Measurements from ENCODE around the gene PIBF1. TPM values are rescaled to one million over a fixed set of nuclear protein-coding genes. Genes with fewer than 3 reads are reported as not detected.
"Not testable (repeated sequence)": the region's sequence is repeated elsewhere in the genome, so short reads cannot be mapped to it uniquely, and the experiment has no call there.

Gene PIBF1
- total RNA-seq, 3 donors from 2014 or later, result 22.2 to 39.7 (median 26.5) TPM

DNA sequence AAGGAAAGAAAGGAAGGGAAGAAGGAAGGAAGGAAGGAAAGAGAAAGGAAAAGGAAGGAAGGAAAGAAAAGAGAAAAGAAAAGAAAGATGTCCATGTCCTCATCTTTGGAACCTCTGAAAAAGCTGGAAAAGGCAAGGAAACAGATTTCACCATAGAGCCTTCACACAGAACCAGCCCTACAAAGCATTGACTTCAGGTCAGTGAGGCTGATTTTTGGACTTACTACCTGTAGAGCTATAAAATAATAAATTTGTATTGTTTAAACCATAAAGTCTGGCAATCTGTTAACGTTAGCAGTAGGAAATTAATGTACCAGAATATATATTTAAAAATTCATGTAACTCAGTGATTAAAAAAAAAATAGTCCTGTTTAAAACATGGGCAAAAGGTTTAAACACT lies 130.0 kb downstream of the PIBF1 start:
- Histone ChIP-seq H3K9me3 (no peaks in the 10 kb centered on the region), H3K27me3 (no peaks in the 10 kb centered on the region), H3K4me3 (no peak overlapping the region), H3K36me3 (no peaks in the 10 kb centered on the region), H3K4me1 (no peaks in the 10 kb centered on the region), H3K27ac (no peak overlapping the region)
- no peak for DNase-seq (ENCODE audit: low spot score in 2 of 2)
- intact Hi-C loops (cut with DNase I; ENCODE audit: low total_unique reads), result no loop called here
- TF ChIP-seq, protein P1, sequence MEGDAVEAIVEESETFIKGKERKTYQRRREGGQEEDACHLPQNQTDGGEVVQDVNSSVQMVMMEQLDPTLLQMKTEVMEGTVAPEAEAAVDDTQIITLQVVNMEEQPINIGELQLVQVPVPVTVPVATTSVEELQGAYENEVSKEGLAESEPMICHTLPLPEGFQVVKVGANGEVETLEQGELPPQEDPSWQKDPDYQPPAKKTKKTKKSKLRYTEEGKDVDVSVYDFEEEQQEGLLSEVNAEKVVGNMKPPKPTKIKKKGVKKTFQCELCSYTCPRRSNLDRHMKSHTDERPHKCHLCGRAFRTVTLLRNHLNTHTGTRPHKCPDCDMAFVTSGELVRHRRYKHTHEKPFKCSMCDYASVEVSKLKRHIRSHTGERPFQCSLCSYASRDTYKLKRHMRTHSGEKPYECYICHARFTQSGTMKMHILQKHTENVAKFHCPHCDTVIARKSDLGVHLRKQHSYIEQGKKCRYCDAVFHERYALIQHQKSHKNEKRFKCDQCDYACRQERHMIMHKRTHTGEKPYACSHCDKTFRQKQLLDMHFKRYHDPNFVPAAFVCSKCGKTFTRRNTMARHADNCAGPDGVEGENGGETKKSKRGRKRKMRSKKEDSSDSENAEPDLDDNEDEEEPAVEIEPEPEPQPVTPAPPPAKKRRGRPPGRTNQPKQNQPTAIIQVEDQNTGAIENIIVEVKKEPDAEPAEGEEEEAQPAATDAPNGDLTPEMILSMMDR (IDR thresholded peaks at IDR 0.05), result no peak
- TF ChIP-seq POLR2AphosphoS5 (IDR thresholded peaks at IDR 0.05) (no peak), POLR2A (IDR thresholded peaks at IDR 0.05) (no peak)

DNA sequence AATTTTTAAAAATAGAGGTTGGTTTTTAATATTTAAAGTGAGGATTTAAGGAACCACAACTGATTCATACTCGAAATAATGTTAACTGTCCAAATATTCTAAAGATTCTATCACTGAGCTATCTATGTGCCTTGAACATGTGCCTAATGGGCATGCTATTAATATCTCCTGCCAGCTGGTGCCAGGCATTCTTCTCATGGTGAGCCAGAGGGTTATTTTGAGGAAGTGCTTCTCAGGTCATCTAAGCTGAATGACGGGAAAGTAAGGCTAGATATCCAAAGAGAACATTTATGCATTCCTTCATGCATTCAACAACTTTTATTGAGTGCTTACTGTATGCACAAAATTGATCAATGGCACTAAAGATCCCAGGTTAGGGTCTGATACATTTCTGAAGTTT lies 138.2 kb downstream of the PIBF1 start:
- Histone ChIP-seq H3K4me1 (no peaks in the 10 kb centered on the region), H3K9me3 (no peaks in the 10 kb centered on the region), H3K27me3 (no peaks in the 10 kb centered on the region), H3K4me3 (no peak overlapping the region), H3K36me3 (no peaks in the 10 kb centered on the region), H3K27ac (no peak overlapping the region)
- no peak for TF ChIP-seq POLR2AphosphoS5 (IDR thresholded peaks at IDR 0.05)
- TF ChIP-seq POLR2A (IDR thresholded peaks at IDR 0.05), result no peak
- TF ChIP-seq, protein P1 (IDR thresholded peaks at IDR 0.05), result no peak
- intact Hi-C loops (cut with DNase I; ENCODE audit: low total_unique reads), result no loop called here
- no peak for DNase-seq (ENCODE audit: low spot score in 2 of 2)

DNA sequence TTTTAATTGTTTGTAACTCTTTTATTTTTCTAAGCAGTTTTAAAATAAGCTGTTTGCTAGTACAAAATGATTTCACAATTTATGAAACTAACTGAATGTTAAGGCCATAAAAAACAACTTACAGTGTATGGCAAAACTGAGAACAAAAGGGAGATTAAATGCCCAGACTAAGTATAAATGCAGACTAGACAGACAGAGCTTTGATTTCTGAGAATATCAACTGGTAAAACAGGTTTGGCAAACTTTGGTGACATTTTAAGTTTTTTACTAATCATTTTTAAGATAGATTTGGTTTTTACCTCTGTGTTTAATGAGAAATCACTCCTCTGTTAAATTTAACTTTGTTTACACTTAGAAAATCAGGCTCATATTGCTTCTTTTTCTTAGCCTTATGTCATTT lies 149.4 kb downstream of the PIBF1 start:
- H3K36me3 ChIP-seq, result no peaks in the 10 kb centered on the region
- TF ChIP-seq POLR2A (IDR thresholded peaks at IDR 0.05) (no peak), POLR2AphosphoS5 (IDR thresholded peaks at IDR 0.05) (no peak)
- TF ChIP-seq, protein P1 (IDR thresholded peaks at IDR 0.05), result no peak
- no peak for DNase-seq (ENCODE audit: low spot score in 2 of 2)

DNA sequence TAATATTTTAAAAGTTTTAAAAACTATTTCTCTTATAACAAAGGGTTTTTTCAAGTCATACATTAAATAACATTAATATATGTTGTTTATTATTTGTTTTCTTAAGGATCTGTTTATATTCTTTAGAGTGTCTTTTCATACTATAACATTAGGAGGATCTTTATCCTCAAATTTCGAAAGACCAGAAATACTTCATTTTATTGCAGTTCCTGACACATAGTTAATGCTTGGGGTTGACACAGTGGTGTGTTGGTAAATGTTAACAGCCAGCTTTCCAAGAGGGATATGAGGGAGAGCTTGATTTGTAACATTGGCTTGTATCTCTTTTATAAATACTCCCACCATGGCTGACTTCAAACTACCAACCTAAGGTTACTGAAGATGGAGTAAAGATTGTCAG lies 150.3 kb downstream of the PIBF1 start:
- intact Hi-C loops (cut with DNase I; ENCODE audit: low total_unique reads), result no loop called here
- Histone ChIP-seq H3K27me3 (no peaks in the 10 kb centered on the region), H3K36me3 (no peaks in the 10 kb centered on the region), H3K9me3 (no peaks in the 10 kb centered on the region), H3K4me3 (no peak overlapping the region), H3K4me1 (no peaks in the 10 kb centered on the region), H3K27ac (no peak overlapping the region)
- no peak for DNase-seq (ENCODE audit: low spot score in 2 of 2)
- TF ChIP-seq POLR2A (IDR thresholded peaks at IDR 0.05), result no peak
- no peak for TF ChIP-seq POLR2AphosphoS5 (IDR thresholded peaks at IDR 0.05)
- TF ChIP-seq, protein P1 (IDR thresholded peaks at IDR 0.05), result no peak

More for the DNA sequence above, 149.4 kb downstream of the PIBF1 start:
- Histone ChIP-seq H3K27ac (no peak overlapping the region), H3K27me3 (no peaks in the 10 kb centered on the region), H3K9me3 (no peaks in the 10 kb centered on the region), H3K4me1 (no peaks in the 10 kb centered on the region), H3K4me3 (no peak overlapping the region)
- intact Hi-C loops (cut with DNase I; ENCODE audit: low total_unique reads), result no loop called here

DNA sequence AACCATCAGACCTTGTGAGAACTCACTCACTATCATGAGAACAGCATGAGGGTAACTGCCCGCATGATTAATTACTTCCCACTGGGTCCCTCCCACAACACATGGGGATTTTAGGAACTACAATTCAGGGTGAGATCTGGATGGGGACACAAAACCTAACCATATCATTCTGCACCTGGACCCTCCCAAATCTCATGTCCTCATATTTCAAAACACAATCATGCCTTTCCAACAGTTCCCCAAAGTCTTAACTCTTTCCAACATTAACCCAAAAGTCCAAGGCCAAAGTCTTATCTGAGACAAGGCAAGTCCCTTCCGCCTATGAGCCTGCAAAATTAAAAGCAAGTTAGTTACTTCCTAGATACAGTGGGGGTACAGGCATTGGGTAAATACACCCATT lies 164.3 kb downstream of the PIBF1 start:
- H3K27ac ChIP-seq; H3K9me3 ChIP-seq; H3K4me3 ChIP-seq; H3K4me1 ChIP-seq; H3K27me3 ChIP-seq; DNase-seq (ENCODE audit: low spot score in 2 of 2); intact Hi-C loops (cut with DNase I; ENCODE audit: low total_unique reads); H3K36me3 ChIP-seq: not testable (repeated sequence)

DNA sequence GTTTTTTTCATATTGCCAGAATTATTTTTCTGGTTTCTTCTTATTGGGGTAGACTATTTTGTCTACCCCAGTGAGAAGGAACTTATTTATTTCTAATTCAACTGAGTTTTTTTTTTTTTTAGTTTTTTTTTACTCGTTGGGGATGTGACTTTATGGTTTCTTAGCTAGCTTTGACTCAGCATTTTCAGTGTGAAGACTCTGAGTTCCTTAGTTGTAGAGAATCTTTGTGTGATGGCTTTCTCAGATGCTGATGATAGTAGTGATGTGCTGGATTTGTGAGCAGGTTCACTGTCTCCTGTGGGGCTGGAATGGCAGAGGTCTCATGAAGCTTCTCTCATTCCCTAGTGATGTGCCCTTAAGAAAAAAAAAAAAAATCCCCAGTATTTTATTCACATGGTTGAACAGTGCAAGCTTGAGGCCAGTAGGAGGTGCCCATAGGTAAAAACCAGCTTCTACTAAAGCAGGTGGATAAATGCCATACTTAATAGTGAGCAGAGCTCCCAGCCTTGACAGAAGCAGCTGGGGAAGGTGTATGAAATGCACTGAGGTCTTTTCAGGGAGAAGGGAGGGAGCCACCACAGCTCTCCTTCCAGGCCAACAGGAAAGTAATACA lies 170.7 kb downstream of the PIBF1 start:
- Histone ChIP-seq H3K9me3 (no peaks in the 10 kb centered on the region), H3K4me1 (no peaks in the 10 kb centered on the region), H3K27ac (no peak overlapping the region), H3K27me3 (no peaks in the 10 kb centered on the region), H3K36me3 (no peaks in the 10 kb centered on the region), H3K4me3 (no peak overlapping the region)
- intact Hi-C loops (cut with DNase I; ENCODE audit: low total_unique reads), result no loop called here
- TF ChIP-seq POLR2A (IDR thresholded peaks at IDR 0.05) (no peak), POLR2AphosphoS5 (IDR thresholded peaks at IDR 0.05) (no peak)
- TF ChIP-seq, protein P1 (IDR thresholded peaks at IDR 0.05), result no peak
- no peak for DNase-seq (ENCODE audit: low spot score in 2 of 2)
